Tibial artery (tissue), 4 donors: ENCODE data around the gene SYNRG.

ENCODE experiments used
- DNase-seq, 2 donors: peaks; one replicate each; pipeline ENCODE4 v3.0.0-alpha.2; 2019
- H3K27ac ChIP-seq, 2 donors: fragments of 200-600 bp; sonication (generic) in 1 of 2; 1 replicate in 1 of 2; 2 replicates in 1 of 2; pipeline ENCODE4 v1.5.1; 2018 to 2019; ENCODE audit warnings: mild to moderate bottlenecking in 1 of 2
- H3K27me3 ChIP-seq, 2 donors: fragments of 200-600 bp; sonication (generic) in 1 of 2; one replicate each; pipeline versions ENCODE4 v1.5.1 to v1.6.0; 2016 to 2019
- H3K36me3 ChIP-seq, 3 donors: fragments of 200-600 bp; sonication (generic) in 2 of 3; one replicate each; pipeline ENCODE4 v1.5.1; 2016 to 2019; ENCODE audit warnings: mild to moderate bottlenecking in 2 of 3
- H3K4me1 ChIP-seq, 4 donors: fragments of 200-600 bp; sonication (generic) in 2 of 4; 1 replicate in 3 of 4; 2 replicates in 1 of 4; pipeline ENCODE4 v1.5.1; 2016 to 2019
- H3K4me3 ChIP-seq, 2 donors: fragments of 200-600 bp; sonication (generic) in 1 of 2; 1 replicate in 1 of 2; 2 replicates in 1 of 2; pipeline ENCODE4 v1.5.1; 2018 to 2019; ENCODE audit warnings: mild to moderate bottlenecking in 2 of 2
- H3K9me3 ChIP-seq, 3 donors: fragments of 200-600 bp; sonication (generic) in 1 of 3; one replicate each; pipeline ENCODE4 v1.5.1; 2016 to 2019
- CTCF ChIP-seq, 2 experiments: fragments of 200-600 bp in 1 of 2; fragments of 450-650 bp in 1 of 2; IDR thresholded peaks; one replicate each; pipeline ENCODE4 v1.5.1; 2017 to 2019; ENCODE audit warnings: antibody characterized with exemption in 2 of 2, mild to moderate bottlenecking in 1 of 2, moderate library complexity in 1 of 2
- intact Hi-C: fragments of 100-400 bp; cut with DNase I; formaldehyde crosslinking; loops from one replicate; pipeline ENCODE4 v1.15.0; 2023; ENCODE audit warnings: low total_unique reads

The SYNRG gene

DNA sequence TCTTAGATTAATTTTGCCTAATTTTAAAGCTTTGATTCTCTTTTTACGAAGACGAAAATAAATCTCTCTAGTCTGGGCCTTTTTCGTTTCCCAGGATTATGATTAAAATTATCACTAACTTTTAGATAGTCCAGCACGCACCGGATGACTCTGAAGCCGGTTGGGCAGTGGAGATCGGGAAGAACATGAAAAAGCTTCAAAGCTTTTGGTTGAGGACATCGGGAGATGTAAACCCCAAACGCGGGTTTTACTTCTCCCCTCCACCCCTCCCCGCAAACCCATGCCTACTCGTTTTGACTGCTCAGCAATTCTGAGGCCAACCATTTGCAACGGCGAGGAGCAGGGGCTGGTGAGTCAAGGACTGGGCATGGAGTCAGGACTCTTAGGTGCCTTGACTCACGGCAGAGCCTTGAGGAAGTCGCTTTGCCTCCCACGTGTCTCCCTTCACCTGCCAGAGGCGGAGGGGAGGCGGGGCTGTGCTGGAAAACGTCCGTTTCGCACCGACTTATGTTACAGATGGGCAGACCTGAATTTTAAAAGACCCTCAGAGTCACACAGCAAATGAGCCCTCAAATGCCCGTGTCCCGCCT lies 120.5 kb downstream of the SYNRG start:
- Histone ChIP-seq H3K27me3 (no peaks in the 10 kb centered on the region), H3K27ac (peak overlapping the region; percentile 88 to 91), H3K9me3 (no peaks in the 10 kb centered on the region), H3K36me3 (no peaks in the 10 kb centered on the region), H3K4me3 (peak overlapping the region; percentile 92 to 93), H3K4me1 (peaks cover 0 to 29% (median 23%) of the 10 kb centered on the region in 4 donors)
- no peak for TF ChIP-seq CTCF (IDR thresholded peaks at IDR 0.05)
- intact Hi-C loops = no loop called here
- DNase-seq = peak; percentile 83 to 92

DNA sequence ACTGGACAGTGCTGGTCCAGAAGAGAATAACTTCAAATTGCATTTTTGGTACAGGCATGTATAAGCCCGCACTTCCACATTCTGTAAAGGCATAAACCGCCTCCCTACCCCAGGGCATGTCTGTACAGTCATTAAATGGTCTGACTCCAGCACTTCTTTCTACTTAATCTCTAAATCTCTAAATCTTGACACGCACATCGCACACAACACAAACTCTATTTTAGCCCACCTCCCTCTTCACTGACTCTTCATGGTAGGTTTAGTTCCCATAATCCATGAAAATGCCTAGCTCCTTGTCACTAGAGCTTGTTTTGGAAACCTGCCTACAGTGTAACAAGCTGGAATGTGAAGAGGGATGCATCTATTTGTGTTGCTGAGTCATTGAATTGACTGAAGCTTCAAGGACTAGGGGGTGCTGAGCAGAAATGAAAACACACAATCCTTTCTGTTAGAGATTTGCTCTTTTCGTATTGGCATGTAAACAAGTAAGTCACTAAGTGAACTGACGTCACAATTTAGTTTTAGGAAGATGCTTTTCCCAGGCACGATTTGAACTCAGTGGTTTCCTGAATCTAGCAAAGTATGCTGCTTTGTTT lies 121.1 kb downstream of the SYNRG start:
- TF ChIP-seq CTCF (IDR thresholded peaks at IDR 0.05) = no peak
- intact Hi-C loops = no loop called here
- peak overlapping the region; percentile 88 to 91 for H3K27ac ChIP-seq

GRCh38 chr17:37485938-37486570 lies 123.2 kb downstream of the SYNRG start:
- H3K27me3 ChIP-seq = no peaks in the 10 kb centered on the region
- no peak for TF ChIP-seq CTCF (IDR thresholded peaks at IDR 0.05)
- H3K27ac ChIP-seq = no peak overlapping the region
- no peaks in the 10 kb centered on the region for H3K9me3 ChIP-seq
- intact Hi-C loops = no loop called here
- H3K4me3 ChIP-seq = no peak overlapping the region
- H3K36me3 ChIP-seq = no peaks in the 10 kb centered on the region
- H3K4me1 ChIP-seq = peaks cover 0 to 19% (median 15%) of the 10 kb centered on the region in 4 donors
- DNase-seq = no peak

More for the DNA sequence above, 121.1 kb downstream of the SYNRG start:
- no peak for DNase-seq
- Histone ChIP-seq H3K4me1 (peaks cover 0 to 29% (median 23%) of the 10 kb centered on the region in 4 donors), H3K9me3 (no peaks in the 10 kb centered on the region), H3K36me3 (no peaks in the 10 kb centered on the region), H3K4me3 (peak overlapping the region; percentile 92 to 93), H3K27me3 (no peaks in the 10 kb centered on the region)

- Histone ChIP-seq H3K4me3 (no peak overlapping the region), H3K36me3 (peaks cover 3 to 16% (median 12%) of the 10 kb centered on the region in 3 donors), H3K27ac (no peak overlapping the region), H3K27me3 (no peaks in the 10 kb centered on the region), H3K4me1 (peaks cover 0 to 8% (median 7%) of the 10 kb centered on the region in 4 donors), H3K9me3 (no peaks in the 10 kb centered on the region)
- TF ChIP-seq CTCF (IDR thresholded peaks at IDR 0.05) = no peak
- intact Hi-C loops = no loop called here
- no peak for DNase-seq
Measured at GRCh38 chr17:37483311-37484039, 125.7 kb downstream of the SYNRG start.

- no peak for DNase-seq
Measured at GRCh38 chr17:37481001-37481665, 128.1 kb downstream of the SYNRG start.

More at GRCh38 chr17:37481001-37481665, 128.1 kb downstream of the SYNRG start:
- Histone ChIP-seq H3K27me3 (no peaks in the 10 kb centered on the region), H3K4me1 (peaks cover 0 to 3% (median 0%) of the 10 kb centered on the region in 4 donors), H3K4me3 (no peak overlapping the region), H3K27ac (no peak overlapping the region), H3K9me3 (no peaks in the 10 kb centered on the region), H3K36me3 (peaks cover 22 to 39% (median 34%) of the 10 kb centered on the region in 3 donors)
- intact Hi-C loops = no loop called here
- no peak for TF ChIP-seq CTCF (IDR thresholded peaks at IDR 0.05)
